DOHH2 (cell line): ENCODE measurements around the gene HES2.
"Not testable (repeated sequence)": the region's sequence is repeated elsewhere in the genome, so short reads cannot be mapped to it uniquely, and the experiment has no call there.

Source experiments
- EZH2phosphoT487 ChIP-seq: fragments of 200-600 bp; sonication (generic); IDR thresholded peaks from 2 replicates; pipeline ENCODE4 v1.6.1; 2017; ENCODE audit warnings: borderline replicate concordance, mild to moderate bottlenecking, antibody characterized with exemption, low read length, moderate library complexity, mixed read lengths
- TF ChIP-seq, protein P1 (sequence below): fragments of 200-600 bp; sonication (generic); IDR thresholded peaks from one replicate; pipeline ENCODE4 v1.5.1; 2014; ENCODE audit warnings: antibody characterized with exemption, mild to moderate bottlenecking, low read depth, low read length; ENCODE audit not compliant: poor library complexity, severe bottlenecking

DNA sequence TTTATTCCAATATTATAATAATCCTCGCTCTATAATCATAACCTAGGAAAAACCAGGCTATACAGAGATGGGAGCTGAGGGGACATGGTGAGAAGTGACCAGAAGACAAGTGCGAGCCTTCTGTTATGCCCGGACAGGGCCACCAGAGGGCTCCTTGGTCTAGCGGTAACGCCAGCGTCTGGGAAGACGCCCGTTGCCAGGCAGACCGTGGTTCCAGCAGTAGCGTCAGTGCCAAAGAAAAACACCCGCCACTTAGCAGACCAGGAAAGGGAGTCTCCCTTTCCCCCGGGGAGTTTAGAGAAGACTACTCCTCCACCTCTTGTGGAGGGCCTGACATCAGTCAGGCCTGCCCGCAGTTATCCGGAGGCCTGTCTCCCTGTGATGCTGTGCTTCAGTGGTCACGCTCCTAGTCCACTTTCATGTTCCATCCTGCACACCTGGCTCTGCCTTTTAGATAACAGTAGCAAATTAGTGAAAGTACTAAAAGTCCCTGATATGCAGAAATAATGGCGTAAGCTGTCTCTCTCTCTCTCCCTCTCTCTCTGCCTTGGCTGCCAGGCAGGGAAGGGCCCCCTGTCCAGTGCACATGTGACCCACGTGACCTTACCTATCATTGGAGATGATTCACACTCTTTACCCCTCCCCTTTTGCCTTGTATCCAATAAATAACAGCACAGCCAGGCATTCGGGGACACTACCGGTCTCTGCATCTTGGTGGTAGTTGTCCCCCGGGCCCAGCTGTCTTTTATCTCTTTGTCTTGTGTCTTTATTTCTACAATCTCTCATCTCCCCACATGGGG is 56.4 kb downstream of the HES2 start:
- TF ChIP-seq, protein P1, sequence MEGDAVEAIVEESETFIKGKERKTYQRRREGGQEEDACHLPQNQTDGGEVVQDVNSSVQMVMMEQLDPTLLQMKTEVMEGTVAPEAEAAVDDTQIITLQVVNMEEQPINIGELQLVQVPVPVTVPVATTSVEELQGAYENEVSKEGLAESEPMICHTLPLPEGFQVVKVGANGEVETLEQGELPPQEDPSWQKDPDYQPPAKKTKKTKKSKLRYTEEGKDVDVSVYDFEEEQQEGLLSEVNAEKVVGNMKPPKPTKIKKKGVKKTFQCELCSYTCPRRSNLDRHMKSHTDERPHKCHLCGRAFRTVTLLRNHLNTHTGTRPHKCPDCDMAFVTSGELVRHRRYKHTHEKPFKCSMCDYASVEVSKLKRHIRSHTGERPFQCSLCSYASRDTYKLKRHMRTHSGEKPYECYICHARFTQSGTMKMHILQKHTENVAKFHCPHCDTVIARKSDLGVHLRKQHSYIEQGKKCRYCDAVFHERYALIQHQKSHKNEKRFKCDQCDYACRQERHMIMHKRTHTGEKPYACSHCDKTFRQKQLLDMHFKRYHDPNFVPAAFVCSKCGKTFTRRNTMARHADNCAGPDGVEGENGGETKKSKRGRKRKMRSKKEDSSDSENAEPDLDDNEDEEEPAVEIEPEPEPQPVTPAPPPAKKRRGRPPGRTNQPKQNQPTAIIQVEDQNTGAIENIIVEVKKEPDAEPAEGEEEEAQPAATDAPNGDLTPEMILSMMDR, result peak; percentile 22
- not testable (repeated sequence) for TF ChIP-seq EZH2phosphoT487
